HG02981 (cell line): Measurements from ENCODE around the gene CNOT6L.

ENCODE experiments used
- ATAC-seq: cut with Tn5 transposase; IDR thresholded peaks from one replicate; pipeline ENCODE4 v1.9.1; 2021; ENCODE audit warnings: mild to moderate bottlenecking, moderate library complexity; ENCODE audit not compliant: unreplicated experiment

Gene CNOT6L

DNA sequence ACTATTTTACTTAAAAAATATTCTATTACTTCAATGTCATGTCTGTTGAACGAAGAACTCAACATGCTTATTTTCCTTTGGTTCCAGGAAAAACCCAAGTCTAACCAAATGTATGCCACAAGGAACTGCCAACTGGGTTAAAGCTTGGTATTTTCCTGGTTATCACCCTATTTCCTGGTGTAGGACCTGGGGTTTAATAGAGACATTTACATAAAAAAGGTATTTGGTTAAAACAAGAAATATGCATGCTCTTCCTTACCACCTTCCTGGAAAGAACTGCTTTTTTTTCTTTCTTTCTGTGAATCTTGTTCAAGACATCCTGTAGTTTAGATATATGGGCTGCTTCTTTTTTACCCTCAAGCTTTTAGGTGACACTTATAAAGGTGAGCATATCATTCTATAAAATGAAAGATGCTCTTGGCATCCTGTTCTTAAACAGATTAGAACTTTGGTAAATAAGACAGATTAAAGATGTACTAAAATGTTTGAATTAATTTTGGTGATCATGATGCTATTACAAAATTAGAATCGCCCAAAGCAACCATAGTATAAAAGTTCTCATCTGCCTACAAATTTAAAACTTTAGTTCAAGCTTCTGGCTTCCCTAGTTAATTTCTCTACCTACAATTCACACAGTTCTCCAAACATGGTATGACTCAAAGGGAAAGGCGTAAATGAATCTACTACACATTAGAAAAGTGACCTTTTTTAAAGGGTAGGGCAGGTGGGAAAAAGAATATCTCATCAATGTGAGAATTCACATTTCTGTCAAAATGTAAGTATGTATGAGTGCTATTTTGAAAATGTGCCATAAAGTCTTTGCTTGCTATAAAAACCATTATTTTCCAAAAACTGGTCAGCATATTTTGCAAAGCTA, 103.5 kb downstream of the CNOT6L start:
- ATAC-seq, result no peak

- ATAC-seq, result no peak
Measured at GRCh38 chr4:77714514-77714913, 104.7 kb downstream of the CNOT6L start.

GRCh38 chr4:77713884-77714283, 105.3 kb downstream of the CNOT6L start:
- ATAC-seq, result no peak

DNA sequence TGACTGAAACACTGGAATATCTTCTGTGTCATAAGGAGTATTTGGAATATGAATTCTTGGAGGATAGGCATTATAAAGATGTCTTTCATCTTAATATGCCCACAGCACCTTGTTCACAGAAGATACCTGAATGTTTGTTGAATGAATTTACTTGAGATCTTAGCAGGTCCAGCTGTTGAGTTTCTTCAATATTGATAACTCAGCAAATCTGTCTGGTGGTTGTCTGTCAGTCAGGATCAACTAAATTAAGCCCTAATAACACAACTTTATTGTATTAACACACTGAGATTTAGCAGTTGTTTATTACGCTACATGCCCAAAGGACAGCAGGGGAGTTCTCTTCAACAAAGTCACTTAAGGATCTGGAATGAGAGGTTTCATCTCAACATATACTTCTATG, 106.5 kb downstream of the CNOT6L start:
- ATAC-seq, result no peak

- no peak for ATAC-seq
Measured at GRCh38 chr4:77711469-77711868, 107.7 kb downstream of the CNOT6L start.

- ATAC-seq, result no peak
Measured at GRCh38 chr4:77710684-77711083, 108.5 kb downstream of the CNOT6L start.

DNA sequence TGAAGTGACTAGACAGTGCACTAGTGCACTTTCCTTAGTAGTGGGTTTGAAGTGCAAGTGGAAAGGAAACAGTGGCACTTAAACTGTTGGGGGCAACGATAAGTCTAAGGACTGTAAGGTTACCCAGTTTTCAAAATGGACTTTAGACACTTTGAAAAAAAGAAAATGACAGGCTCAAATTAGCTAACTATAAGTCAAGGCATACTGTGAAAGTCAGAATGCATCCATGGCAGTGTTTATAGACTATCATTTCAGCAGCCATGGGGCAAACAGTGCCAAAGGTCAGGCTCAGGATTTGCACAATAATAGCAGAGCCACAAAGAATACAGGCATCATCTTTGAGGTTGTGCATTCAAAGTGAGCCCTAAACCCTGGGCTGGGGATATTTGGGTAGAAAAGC, 109.1 kb downstream of the CNOT6L start:
- no peak for ATAC-seq

DNA sequence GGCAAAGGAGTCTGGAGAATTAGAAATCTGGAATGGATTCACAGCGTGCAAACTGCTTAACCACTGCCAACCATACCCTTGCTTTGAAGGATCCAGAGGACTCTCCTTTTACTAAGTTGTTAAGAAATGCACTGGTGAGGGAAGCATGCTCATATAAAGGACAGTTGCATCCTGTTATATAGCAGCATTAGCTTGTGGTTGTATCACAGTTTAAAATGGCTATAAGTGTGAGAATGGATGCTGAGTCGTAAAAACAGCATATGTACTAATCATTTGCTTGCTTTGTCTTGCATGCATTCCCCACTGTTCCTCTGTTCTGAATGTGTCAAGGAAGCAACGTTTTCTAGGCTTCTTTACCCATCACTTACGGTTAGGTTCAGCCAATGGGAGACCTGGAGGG, 112.5 kb downstream of the CNOT6L start:
- ATAC-seq, result no peak

DNA sequence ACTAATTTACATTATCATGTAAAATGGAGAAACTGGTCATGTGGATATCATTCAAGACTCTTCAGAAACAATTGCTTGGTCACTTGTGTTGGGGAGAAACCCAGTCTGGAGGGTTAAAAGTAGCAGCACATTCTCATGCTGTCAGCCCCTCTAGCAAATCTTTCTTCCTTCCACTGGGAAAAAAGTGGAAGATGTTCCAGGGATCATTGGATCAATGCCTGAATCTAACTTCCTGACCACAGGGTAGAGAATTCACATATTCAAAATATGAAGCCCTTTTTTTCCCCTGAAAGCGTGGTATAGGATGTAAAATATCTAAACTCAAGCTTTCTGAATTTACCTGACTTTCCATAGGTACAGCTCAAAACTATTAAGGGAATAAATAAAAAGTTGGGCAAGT, 115.5 kb downstream of the CNOT6L start:
- no peak for ATAC-seq

DNA sequence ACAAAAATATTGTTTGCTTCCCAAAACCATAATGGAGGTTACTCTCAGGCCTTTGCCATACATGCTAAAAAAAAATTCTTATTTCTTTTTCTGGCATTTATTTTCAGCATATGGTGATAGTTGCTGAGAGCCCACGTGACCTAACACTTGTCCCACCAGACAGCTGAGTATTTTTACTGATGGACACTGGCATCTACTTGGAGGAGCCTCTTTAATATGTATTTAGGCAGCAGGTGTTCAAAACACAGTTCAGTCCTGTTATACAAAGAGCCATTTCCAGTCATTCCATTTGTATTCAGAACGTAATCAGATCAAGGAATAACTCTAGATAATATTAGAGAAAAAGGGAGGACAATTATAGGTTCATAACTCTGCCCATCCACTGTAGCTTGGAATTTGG, 118.0 kb downstream of the CNOT6L start:
- ATAC-seq, result no peak

- no peak for ATAC-seq
Measured at GRCh38 chr4:77699731-77700210, 119.4 kb downstream of the CNOT6L start.

- no peak for ATAC-seq
Measured at GRCh38 chr4:77697860-77698590, 121.1 kb downstream of the CNOT6L start.

GRCh38 chr4:77695774-77696173, 123.4 kb downstream of the CNOT6L start:
- no peak for ATAC-seq

- no peak for ATAC-seq
Measured at GRCh38 chr4:77692847-77693432, 126.2 kb downstream of the CNOT6L start.

DNA sequence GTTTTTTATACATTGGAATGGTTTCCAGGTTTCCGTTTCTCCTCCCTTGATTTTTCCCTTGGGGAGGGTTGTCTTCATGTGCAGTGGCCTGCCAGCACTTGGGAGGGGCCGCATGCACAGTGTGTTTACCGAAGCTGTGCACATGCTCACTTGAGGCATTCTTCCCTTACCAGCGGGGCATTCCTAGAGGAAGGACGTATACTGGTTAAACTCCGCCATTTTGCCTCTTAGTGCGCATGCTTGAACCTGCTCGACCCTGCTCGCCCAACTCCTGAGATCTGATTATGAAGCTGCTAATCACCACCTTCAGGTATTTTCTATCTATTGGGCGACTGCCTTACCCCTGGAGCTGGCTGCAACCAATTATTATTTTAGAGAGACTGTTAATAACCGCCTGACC, 137.4 kb downstream of the CNOT6L start:
- ATAC-seq, result no peak

DNA sequence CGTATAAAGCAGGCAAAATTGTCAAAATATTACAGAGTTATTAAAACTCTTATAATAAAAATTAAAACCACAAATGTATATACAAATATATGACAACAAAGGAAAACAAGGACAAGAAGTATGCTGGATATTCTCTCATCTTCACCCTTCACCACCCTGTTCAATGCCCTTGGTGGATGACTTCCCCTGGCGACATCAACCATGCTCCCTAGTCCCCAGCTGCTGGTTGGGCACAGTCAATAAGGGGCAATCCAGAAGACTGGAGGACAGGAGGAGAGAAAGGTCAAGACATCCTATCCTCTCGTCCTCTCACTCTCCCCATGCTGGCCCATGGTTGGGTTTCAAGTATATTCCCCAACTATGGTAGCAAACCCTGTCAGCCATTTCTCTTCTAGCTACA, 142.3 kb downstream of the CNOT6L start:
- no peak for ATAC-seq

DNA sequence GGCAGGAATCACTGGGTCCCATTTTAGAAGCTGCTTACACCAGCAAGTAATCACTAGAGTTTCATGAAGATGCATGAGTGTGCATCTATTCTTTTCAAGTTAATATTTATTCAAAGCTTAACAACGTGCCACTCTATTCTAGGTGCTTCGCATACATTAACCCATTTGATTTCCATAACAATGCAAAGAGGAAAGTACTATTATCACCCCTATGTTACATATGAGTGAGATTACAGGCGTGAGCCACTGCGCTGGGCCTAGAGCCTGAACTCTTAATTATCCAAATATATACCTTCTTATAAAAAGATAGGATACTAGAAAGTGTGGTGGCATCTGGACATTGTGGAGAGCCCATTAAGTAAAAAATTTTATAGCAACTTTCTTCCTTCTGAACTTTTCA, 148.1 kb downstream of the CNOT6L start:
- no peak for ATAC-seq

- no peak for ATAC-seq
Measured at GRCh38 chr4:77669946-77670590, 149.1 kb downstream of the CNOT6L start.

DNA sequence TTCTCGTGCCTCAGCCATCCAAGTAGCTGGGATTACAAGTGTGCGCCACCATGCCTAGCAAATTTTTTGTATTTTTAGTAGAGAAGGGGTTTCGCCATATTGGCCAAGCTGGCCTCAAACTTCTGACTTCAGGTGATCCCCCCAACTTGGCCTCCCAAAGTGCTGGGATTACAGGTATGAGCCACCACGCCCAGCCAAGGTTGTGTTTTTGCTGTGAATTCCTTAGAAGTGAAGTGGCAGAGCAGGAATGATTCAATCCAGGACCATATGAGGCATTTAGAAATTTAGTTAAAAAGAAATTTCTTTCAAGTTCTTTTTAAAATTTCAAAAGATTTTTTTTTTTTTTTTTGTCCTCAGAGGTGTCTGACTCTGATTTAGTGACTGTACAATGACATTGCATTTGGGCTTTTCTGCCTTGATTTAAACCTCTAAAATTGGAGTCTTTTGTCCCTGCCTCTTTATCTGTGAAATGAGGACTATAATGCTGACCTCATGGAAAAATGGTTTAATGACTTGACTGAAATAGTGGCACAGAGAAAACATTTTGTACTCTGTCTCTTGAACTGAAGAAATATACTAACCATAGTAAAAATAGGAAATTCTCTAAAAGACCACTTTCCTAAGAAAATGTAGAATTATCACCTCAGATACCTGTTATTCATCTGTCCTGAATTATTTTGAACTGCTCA, 153.6 kb downstream of the CNOT6L start:
- no peak for ATAC-seq
